Measurements from ENCODE around the gene S100A3. TPM values are rescaled to one million over a fixed set of nuclear protein-coding genes. Genes with fewer than 3 reads are reported as not detected.

Gene S100A3
- polyA plus RNA-seq, 1 donor (not counting 4 experiments of a cell fraction or from before 2014, with no cell fraction given): 15.1 TPM

GRCh38 chr1:153571706-153572105 is 22.6 kb upstream of the S100A3 start:
- Histone ChIP-seq H3K9me3 (ENCODE audit: control insufficient read depth, low read depth, low read length) (no peaks in the 10 kb centered on the region), H3K4me3 (ENCODE audit: control insufficient read depth in 2 of 3, extremely low read depth in 1 of 3, insufficient read depth in 2 of 3, low read depth in 1 of 3, low read length in 3 of 3) (no peak overlapping the region), H3K9me1 (ENCODE audit: control insufficient read depth, extremely low read depth, insufficient read depth, low read length) (no peaks in the 10 kb centered on the region), H4K20me1 (ENCODE audit: control insufficient read depth, extremely low read depth, insufficient read depth, low read length) (no peaks in the 10 kb centered on the region), H3K9ac (ENCODE audit: control insufficient read depth, extremely low read depth, insufficient read depth, low read length) (peak overlapping the region; percentile 52), H3K4me2 (ENCODE audit: control insufficient read depth, extremely low read depth, insufficient read depth, low read depth, low read length) (no peak overlapping the region), H3K79me2 (ENCODE audit: control insufficient read depth, insufficient read depth, low read length) (peaks cover 2% of the 10 kb centered on the region), H3K27ac (ENCODE audit: control insufficient read depth, insufficient read depth, low read length) (peak overlapping the region; percentile 81), H2AFZ (ENCODE audit: control insufficient read depth, low read length) (no peak overlapping the region), H3K4me1 (ENCODE audit: control insufficient read depth, extremely low read depth, insufficient read depth, low read length) (peaks cover 48% of the 10 kb centered on the region), H3K36me3 (ENCODE audit: control insufficient read depth in 2 of 2, extremely low read depth in 1 of 2, insufficient read depth in 2 of 2, low read length in 2 of 2) (no peaks in the 10 kb centered on the region), H3K27me3 (ENCODE audit: control insufficient read depth, extremely low read depth, insufficient read depth, low read length) (no peaks in the 10 kb centered on the region)
- dilution Hi-C loops (cut with MboI; ENCODE audit: extremely low pct_ligation_motif_present, low sequenced_read_pairs): no loop called here
- TF ChIP-seq EZH2 (IDR thresholded peaks at IDR 0.05; ENCODE audit: low read length) (no peak), CTCF (optimal IDR thresholded peaks at IDR 0.05 in 1 of 3, IDR thresholded peaks at IDR 0.05 in 1 of 3, conservative IDR thresholded peaks at IDR 0.05 in 1 of 3; ENCODE audit: extremely low read depth in 1 of 3, insufficient read depth in 2 of 3, low read length in 3 of 3) (no peak)
- no peak for DNase-seq (ENCODE audit: low read depth, low spot score)
- FAIRE-seq: no peak

- Histone ChIP-seq H4K20me1 (ENCODE audit: control insufficient read depth, extremely low read depth, insufficient read depth, low read length) (no peaks in the 10 kb centered on the region), H3K4me2 (ENCODE audit: control insufficient read depth, extremely low read depth, insufficient read depth, low read depth, low read length) (no peak overlapping the region), H3K4me1 (ENCODE audit: control insufficient read depth, extremely low read depth, insufficient read depth, low read length) (peaks cover 52% of the 10 kb centered on the region), H3K27me3 (ENCODE audit: control insufficient read depth, extremely low read depth, insufficient read depth, low read length) (no peaks in the 10 kb centered on the region), H3K36me3 (ENCODE audit: control insufficient read depth in 2 of 2, extremely low read depth in 1 of 2, insufficient read depth in 2 of 2, low read length in 2 of 2) (no peaks in the 10 kb centered on the region), H3K9me1 (ENCODE audit: control insufficient read depth, extremely low read depth, insufficient read depth, low read length) (no peaks in the 10 kb centered on the region), H2AFZ (ENCODE audit: control insufficient read depth, low read length) (no peak overlapping the region), H3K4me3 (ENCODE audit: control insufficient read depth in 2 of 3, extremely low read depth in 1 of 3, insufficient read depth in 2 of 3, low read depth in 1 of 3, low read length in 3 of 3) (no peak overlapping the region), H3K79me2 (ENCODE audit: control insufficient read depth, insufficient read depth, low read length) (peaks cover 2% of the 10 kb centered on the region), H3K27ac (ENCODE audit: control insufficient read depth, insufficient read depth, low read length) (no peak overlapping the region), H3K9me3 (ENCODE audit: control insufficient read depth, low read depth, low read length) (no peaks in the 10 kb centered on the region), H3K9ac (ENCODE audit: control insufficient read depth, extremely low read depth, insufficient read depth, low read length) (no peak overlapping the region)
- DNase-seq (ENCODE audit: low read depth, low spot score) (no peak), FAIRE-seq (no peak)
- TF ChIP-seq EZH2 (IDR thresholded peaks at IDR 0.05; ENCODE audit: low read length): no peak
- TF ChIP-seq CTCF (optimal IDR thresholded peaks at IDR 0.05 in 1 of 3, IDR thresholded peaks at IDR 0.05 in 1 of 3, conservative IDR thresholded peaks at IDR 0.05 in 1 of 3; ENCODE audit: extremely low read depth in 1 of 3, insufficient read depth in 2 of 3, low read length in 3 of 3): no peak
- dilution Hi-C loops (cut with MboI; ENCODE audit: extremely low pct_ligation_motif_present, low sequenced_read_pairs): no loop called here
Measured at GRCh38 chr1:153570874-153571273, 21.8 kb upstream of the S100A3 start.
